ENCODE measurements around the gene PRSS3.
"Not testable (repeated sequence)": the region's sequence is repeated elsewhere in the genome, so short reads cannot be mapped to it uniquely, and the experiment has no call there.

The PRSS3 gene

GRCh38 chr9:33778700-33779351, 16.5 kb upstream of the PRSS3 start:
- Mint-ChIP-seq H3K4me1 (peaks cover 9% of the 10 kb centered on the region), H3K27ac (no peak overlapping the region), H3K9me3 (no peaks in the 10 kb centered on the region), H3K36me3 (no peaks in the 10 kb centered on the region), H3K4me3 (no peak overlapping the region), H3K27me3 (peaks cover 3% of the 10 kb centered on the region)

GRCh38 chr9:33780276-33780675, 15.1 kb upstream of the PRSS3 start:
- H3K4me1 Mint-ChIP-seq = peaks cover 9% of the 10 kb centered on the region
- H3K27me3 Mint-ChIP-seq = peaks cover 3% of the 10 kb centered on the region
- no peak overlapping the region for H3K27ac Mint-ChIP-seq
- H3K4me3 Mint-ChIP-seq = no peak overlapping the region
- H3K9me3 Mint-ChIP-seq = no peaks in the 10 kb centered on the region
- H3K36me3 Mint-ChIP-seq = no peaks in the 10 kb centered on the region

GRCh38 chr9:33781736-33782135, 13.6 kb upstream of the PRSS3 start:
- Mint-ChIP-seq H3K4me3 (no peak overlapping the region), H3K4me1 (peaks cover 4% of the 10 kb centered on the region), H3K9me3 (no peaks in the 10 kb centered on the region), H3K27me3 (peaks cover 3% of the 10 kb centered on the region), H3K36me3 (no peaks in the 10 kb centered on the region), H3K27ac (no peak overlapping the region)

- H3K4me3 Mint-ChIP-seq = no peak overlapping the region
- H3K27ac Mint-ChIP-seq = no peak overlapping the region
- H3K4me1 Mint-ChIP-seq = peaks cover 4% of the 10 kb centered on the region
- no peaks in the 10 kb centered on the region for H3K9me3 Mint-ChIP-seq
- H3K27me3 Mint-ChIP-seq = peaks cover 3% of the 10 kb centered on the region
- no peaks in the 10 kb centered on the region for H3K36me3 Mint-ChIP-seq
Measured at GRCh38 chr9:33782395-33783152, 12.8 kb upstream of the PRSS3 start.

- H3K9me3 Mint-ChIP-seq = no peaks in the 10 kb centered on the region
- H3K4me1 Mint-ChIP-seq = no peaks in the 10 kb centered on the region
- no peak overlapping the region for H3K27ac Mint-ChIP-seq
- H3K27me3 Mint-ChIP-seq = no peaks in the 10 kb centered on the region
- H3K4me3 Mint-ChIP-seq = no peak overlapping the region
- no peaks in the 10 kb centered on the region for H3K36me3 Mint-ChIP-seq
Measured at GRCh38 chr9:33785914-33786313, 9.4 kb upstream of the PRSS3 start.

DNA sequence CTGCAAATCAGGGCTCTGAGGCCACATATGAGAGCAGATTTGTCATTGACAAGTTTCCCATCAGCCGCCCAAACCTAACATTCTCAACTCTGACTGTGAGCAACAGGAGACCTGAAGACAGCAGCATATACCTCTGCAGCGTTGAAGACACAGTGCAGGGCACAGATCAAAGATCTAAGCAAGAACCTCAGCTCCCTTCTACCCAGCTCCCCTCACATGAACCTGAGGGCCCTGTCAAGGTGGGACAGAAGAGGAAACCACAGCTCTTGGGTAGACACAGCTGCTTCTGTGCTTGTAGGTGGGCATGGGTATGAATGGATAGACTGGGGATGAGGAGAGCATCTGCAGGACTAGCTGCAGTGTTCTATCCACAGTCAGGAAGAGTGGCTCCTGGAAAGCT, 8.7 kb upstream of the PRSS3 start:
- no peak overlapping the region for H3K27ac Mint-ChIP-seq
- no peaks in the 10 kb centered on the region for H3K27me3 Mint-ChIP-seq
- H3K4me1 Mint-ChIP-seq = no peaks in the 10 kb centered on the region
- H3K9me3 Mint-ChIP-seq = no peaks in the 10 kb centered on the region
- H3K4me3 Mint-ChIP-seq = no peak overlapping the region
- no peaks in the 10 kb centered on the region for H3K36me3 Mint-ChIP-seq

DNA sequence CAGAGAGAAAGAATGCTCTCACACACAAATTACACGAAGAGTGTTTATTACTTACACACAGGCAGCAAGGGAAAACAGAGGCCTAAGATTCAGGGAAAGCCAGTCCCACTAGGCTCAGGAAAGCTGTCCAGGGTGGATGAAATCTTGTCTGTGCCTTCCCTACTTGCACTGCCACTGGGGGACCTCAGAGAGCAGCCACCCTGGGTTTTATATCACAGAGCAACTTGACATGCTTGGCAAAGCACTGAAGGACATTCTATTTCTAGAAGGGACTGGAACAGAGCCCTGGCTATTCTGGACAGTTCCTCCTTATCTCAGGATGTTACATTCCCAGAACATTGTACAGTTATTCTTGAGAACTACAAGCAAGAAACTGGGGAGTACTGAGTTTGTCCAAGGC, 7.5 kb upstream of the PRSS3 start:
- no peaks in the 10 kb centered on the region for H3K4me1 Mint-ChIP-seq
- H3K27me3 Mint-ChIP-seq = no peaks in the 10 kb centered on the region
- H3K4me3 Mint-ChIP-seq = no peak overlapping the region
- H3K36me3 Mint-ChIP-seq = no peaks in the 10 kb centered on the region
- no peak overlapping the region for H3K27ac Mint-ChIP-seq
- no peaks in the 10 kb centered on the region for H3K9me3 Mint-ChIP-seq

- not testable (repeated sequence) for H3K27ac Mint-ChIP-seq, H3K36me3 Mint-ChIP-seq, H3K4me3 Mint-ChIP-seq, H3K9me3 Mint-ChIP-seq, H3K4me1 Mint-ChIP-seq, H3K27me3 Mint-ChIP-seq
Measured at GRCh38 chr9:33789429-33789828, 5.9 kb upstream of the PRSS3 start.

- Mint-ChIP-seq H3K4me3 (no peak overlapping the region), H3K27me3 (no peaks in the 10 kb centered on the region), H3K9me3 (no peaks in the 10 kb centered on the region), H3K4me1 (no peaks in the 10 kb centered on the region), H3K27ac (no peak overlapping the region), H3K36me3 (peaks cover 3% of the 10 kb centered on the region)
Measured at GRCh38 chr9:33791117-33791516, 4.2 kb upstream of the PRSS3 start.

DNA sequence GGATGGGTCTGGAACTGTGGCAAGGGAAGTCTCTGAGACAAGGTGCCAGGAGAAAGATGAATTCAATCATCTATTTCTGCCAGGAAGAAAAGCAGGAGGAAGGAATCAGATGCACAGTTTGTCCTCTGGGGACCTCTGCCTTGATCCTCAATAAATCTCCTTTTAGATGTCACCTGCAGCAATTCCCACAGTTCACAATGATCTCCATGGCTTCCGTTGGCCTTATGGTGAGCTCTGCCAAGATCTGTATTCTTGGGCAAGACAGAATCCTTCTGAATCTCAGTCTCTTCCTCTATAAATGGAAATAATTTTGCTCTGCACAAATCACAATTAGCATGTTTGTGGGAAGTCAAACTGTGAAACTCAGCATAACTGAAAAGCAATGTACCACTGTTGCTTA, 1.9 kb upstream of the PRSS3 start:
- H3K4me1 Mint-ChIP-seq, H3K27me3 Mint-ChIP-seq, H3K9me3 Mint-ChIP-seq, H3K27ac Mint-ChIP-seq, H3K4me3 Mint-ChIP-seq, H3K36me3 Mint-ChIP-seq: not testable (repeated sequence)

GRCh38 chr9:33794560-33794959, 801 bp upstream of the PRSS3 start:
- Mint-ChIP-seq H3K27ac (no peak overlapping the region), H3K9me3 (no peaks in the 10 kb centered on the region), H3K4me3 (no peak overlapping the region), H3K36me3 (peaks cover 3% of the 10 kb centered on the region), H3K27me3 (peaks cover 5% of the 10 kb centered on the region), H3K4me1 (no peaks in the 10 kb centered on the region)

DNA sequence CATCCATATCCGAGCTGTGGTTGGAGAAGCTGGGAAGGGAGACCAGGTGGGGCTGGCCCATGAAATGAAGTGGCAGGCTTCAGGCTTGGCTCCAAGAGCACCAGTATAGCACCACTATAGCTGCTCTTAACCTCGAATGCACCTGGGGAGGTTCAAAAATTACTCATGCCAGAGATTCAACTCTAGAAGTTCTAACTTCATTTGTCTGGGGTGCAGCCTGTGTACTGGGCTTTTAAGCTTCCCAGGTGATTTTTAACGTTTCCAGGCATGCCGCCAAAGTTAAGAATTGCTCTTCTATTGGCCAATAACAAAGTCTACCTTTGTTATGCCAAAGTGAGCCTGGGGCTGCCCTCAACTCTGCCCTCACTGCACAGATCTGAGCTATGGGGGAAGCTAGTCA, 458 bp downstream of the PRSS3 start:
- Mint-ChIP-seq H3K27me3 (peaks cover 5% of the 10 kb centered on the region), H3K4me3 (no peak overlapping the region), H3K9me3 (no peaks in the 10 kb centered on the region), H3K36me3 (peaks cover 3% of the 10 kb centered on the region), H3K27ac (no peak overlapping the region), H3K4me1 (no peaks in the 10 kb centered on the region)

DNA sequence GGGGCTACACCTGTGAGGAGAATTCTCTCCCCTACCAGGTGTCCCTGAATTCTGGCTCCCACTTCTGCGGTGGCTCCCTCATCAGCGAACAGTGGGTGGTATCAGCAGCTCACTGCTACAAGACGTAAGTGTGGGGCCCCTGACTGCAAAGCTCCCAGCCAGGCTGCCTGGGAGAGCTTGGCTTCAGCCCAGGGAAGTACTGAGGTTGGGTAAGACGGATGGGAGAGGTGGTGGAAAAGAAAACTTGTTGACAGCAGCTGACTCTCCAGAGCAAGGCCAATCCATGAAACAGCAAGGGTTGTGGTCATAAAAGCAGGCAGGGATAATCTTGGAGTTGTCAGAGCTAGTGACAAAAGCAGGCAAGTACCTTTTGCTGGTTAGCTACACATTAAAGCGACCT, 1.3 kb downstream of the PRSS3 start:
- H3K36me3 Mint-ChIP-seq, H3K9me3 Mint-ChIP-seq, H3K4me3 Mint-ChIP-seq, H3K27ac Mint-ChIP-seq, H3K27me3 Mint-ChIP-seq, H3K4me1 Mint-ChIP-seq: not testable (repeated sequence)

- Mint-ChIP-seq H3K9me3 (no peaks in the 10 kb centered on the region), H3K4me1 (no peaks in the 10 kb centered on the region), H3K27me3 (peaks cover 5% of the 10 kb centered on the region), H3K27ac (no peak overlapping the region), H3K36me3 (peaks cover 3% of the 10 kb centered on the region), H3K4me3 (no peak overlapping the region)
Measured at GRCh38 chr9:33797837-33798236, 2.5 kb downstream of the PRSS3 start.

GRCh38 chr9:33798545-33798944, 3.2 kb downstream of the PRSS3 start:
- no peak overlapping the region for H3K27ac Mint-ChIP-seq
- no peaks in the 10 kb centered on the region for H3K4me1 Mint-ChIP-seq
- peaks cover 5% of the 10 kb centered on the region for H3K27me3 Mint-ChIP-seq
- no peaks in the 10 kb centered on the region for H3K9me3 Mint-ChIP-seq
- H3K4me3 Mint-ChIP-seq = no peak overlapping the region
- H3K36me3 Mint-ChIP-seq = peaks cover 3% of the 10 kb centered on the region

GRCh38 chr9:33799928-33800704, 4.8 kb downstream of the PRSS3 start:
- Mint-ChIP-seq H3K4me1 (no peaks in the 10 kb centered on the region), H3K27ac (no peak overlapping the region), H3K27me3 (peaks cover 5% of the 10 kb centered on the region), H3K9me3 (no peaks in the 10 kb centered on the region), H3K36me3 (no peaks in the 10 kb centered on the region), H3K4me3 (no peak overlapping the region)
